GM21526 (cell line): Measurements from ENCODE around the gene HLA-DRB5.
"Not testable (repeated sequence)": the region's sequence is repeated elsewhere in the genome, so short reads cannot be mapped to it uniquely, and the experiment has no call there.

Experiments
- ATAC-seq: cut with Tn5 transposase; IDR thresholded peaks from one replicate; pipeline ENCODE4 v1.9.1; 2021; ENCODE audit warnings: moderate library complexity; ENCODE audit not compliant: unreplicated experiment, low FRiP score

HLA-DRB5 gene

GRCh38 chr6:32517654-32518445 is 12.2 kb downstream of the HLA-DRB5 start:
- ATAC-seq, result no peak

DNA sequence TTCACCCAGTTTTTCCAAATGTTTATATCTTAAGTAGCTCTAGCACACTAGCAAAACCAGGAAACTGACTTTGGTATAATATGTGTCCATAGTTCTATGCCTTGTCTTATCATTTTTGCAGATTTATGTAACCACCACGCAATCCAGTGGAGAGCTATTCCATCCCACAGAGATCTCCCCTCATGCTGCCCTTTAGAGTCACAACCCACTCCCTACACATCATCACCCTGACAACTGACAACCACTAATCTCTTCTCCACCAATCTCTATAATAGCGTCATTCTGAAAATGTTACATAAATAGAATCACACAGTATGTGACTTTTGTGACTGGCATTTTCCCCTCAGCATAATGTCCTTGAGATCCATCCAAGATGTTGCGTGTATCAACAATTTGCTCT is 29.1 kb downstream of the HLA-DRB5 start:
- ATAC-seq, result no peak

- no peak for ATAC-seq
Observed at GRCh38 chr6:32492351-32492750, 37.7 kb downstream of the HLA-DRB5 start.

DNA sequence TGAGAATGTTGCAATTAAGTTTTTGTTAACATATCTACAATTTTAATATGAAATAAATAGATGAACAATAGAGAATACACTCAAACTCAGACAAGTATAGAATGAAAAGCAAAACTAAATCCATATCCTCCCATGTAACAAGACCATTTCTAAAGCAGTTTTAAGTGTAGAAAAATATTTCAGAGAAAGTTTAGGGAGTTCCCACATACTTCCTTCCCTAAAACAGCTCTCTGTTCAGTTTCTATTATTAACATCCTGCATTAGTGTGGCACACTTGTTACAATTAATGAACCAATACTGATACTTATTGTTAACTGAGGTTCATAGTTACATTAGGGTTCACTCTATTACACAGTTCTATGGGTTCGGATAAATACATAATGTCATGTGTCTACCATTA is 38.4 kb downstream of the HLA-DRB5 start:
- no peak for ATAC-seq

DNA sequence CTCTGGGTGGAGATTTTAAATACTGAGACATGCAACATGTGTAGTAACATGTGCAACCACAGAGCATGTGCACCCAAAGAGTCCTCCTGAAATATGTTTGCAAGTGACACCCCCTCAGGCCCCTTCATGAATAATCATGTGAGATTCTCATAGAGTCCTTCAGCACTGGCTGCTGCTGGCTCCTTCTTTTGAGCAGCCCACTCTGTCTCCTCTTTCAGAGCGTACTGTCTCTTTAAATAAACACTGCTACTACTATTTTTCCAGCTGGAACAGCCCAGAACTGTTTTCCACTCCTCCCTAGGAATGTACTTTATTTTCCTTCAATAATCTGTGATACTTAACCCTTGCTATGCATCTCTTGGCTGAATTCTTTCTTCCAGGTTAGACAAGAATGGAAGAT is 42.0 kb downstream of the HLA-DRB5 start:
- no peak for ATAC-seq

- ATAC-seq, result no peak
Observed at GRCh38 chr6:32484614-32484998, 45.5 kb downstream of the HLA-DRB5 start.

DNA sequence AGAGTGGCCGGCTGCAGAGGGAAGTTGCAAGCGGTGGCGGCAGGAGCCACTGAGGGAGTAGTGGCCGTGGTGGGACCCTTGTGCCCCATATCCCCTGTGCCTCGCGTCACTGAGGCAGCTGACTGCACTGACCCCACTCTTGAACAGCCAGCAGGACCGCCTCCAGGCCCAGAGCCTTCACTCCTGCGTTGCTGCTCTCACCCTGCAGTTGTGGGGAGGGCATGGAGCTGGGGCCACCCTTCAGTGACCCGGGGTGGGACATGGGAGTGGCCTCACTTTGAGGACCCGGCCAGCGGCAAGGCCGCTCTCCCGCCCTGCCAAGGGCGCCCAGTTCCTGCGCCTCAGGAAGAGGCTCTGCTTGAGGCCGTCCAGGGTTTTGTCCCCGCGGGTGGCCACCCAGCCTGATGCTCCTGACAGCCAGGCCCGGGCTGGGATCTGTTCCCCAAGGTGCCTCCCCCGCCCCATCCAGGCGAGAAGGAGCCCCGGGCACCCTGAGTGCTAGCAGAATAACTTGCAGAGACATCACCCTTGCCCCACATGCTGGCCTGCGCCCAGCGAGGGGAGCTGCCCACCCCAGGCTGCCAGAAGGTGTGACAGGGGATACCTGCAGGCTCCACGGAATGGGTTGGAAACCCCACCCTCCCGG is 46.0 kb downstream of the HLA-DRB5 start:
- no peak for ATAC-seq

- ATAC-seq, result no peak
Observed at GRCh38 chr6:32475392-32476206, 54.5 kb downstream of the HLA-DRB5 start.

DNA sequence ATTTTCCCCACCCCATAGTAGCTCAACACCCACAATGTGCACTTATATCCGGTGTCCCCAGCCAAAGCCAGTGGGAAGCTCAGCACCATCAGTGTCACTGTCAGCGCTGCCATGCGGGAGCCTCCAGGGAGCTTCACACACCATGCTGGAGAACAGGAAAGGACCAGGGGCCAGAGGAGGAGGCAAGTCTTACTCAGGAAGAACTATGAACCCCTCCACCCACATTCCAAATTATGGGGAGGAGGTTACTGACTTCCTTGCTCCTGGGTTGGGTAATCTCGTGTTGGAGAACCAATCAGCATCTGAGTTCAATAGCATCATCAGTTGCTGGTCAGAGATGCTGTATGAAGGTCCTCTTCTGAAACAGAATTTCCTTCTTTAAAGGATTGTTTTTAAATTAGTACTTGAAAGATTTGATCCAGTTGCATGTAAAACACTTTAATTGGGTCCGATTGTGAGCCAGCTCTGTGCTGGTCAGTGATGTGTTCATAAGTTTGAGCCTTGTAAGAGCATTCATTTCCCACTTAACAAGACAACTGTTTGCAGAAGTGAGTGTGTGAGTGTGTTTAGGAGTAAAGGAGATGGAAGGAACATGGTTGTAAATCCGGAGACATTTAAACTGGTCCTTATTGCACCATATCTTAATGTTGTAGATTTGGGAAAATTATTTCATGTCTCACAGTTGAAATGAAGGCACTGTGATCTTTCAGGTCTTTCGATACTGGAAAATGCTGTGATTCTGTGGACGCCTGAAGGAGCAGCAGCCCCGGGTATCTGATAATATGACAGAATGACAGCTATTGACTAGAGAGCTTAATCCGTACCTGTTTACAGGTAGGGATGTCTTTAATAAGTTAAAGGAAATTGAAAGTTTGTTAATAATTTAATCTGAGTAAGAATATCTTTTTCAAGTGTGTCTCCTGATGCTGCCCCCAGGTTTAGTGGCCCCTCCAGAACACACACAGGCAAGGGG is 56.4 kb downstream of the HLA-DRB5 start:
- peak; percentile 90 for ATAC-seq

DNA sequence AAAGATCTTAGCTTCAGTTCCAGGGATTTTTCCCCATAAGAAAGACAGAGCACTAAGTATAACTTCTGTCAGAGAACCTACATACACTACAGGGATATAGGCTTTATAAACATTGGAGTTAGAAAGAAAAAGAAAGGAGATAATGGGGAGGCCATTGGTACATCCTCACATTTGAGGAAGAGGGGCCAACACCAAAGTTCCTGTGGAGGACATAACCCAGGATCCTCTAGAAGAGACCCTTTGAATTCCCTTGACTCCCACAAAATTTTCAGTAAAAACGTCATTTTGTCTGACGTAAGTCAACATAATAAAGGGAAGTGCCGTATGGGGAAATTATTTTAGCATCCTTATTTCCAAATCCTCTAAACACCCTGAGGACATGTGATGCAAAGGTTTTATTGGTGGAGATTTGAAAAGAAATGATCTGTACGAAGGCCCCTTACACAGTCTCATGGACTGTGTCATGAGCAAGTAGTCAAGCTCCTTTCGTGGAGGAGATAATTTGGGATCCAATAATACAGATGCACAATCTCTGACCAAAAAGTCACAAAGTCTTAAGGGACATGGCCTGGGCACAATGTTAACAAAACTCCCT is 57.2 kb downstream of the HLA-DRB5 start:
- no peak for ATAC-seq

DNA sequence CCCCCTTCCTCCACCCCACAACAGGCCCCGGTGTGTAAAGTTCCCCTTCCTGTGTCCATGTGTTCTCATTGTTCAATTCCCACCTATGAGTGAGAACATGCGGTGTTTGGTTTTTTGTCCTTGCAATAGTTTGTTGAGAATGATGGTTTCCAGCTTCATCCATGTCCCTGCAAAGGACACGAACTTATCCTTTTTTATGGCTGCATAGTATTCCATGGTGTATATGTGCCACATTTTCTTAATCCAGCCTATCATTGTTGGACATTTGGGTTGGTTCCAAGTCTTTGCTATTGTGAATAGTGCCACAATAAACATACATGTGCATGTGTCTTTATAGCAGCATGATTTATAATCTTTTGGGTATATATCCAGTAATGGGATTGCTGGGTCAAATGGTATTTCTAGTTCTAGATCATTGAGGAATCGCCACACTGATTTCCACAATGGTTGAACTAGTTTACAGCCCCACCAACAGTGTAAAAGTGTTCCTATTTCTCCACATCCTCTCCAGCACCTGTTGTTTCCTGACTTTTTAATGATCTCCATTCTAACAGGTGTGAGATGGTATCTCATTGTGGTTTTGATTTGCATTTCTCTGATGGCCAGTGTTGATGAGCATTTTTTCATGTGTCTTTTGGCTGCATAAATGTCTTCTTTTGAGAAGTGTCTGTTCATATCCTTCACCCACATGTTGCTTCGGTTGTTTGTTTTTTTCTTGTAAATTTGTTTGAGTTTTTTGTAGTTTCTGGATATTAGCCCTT is 62.2 kb downstream of the HLA-DRB5 start:
- ATAC-seq, result not testable (repeated sequence)
